HG03025 (cell line): ENCODE measurements around the gene RYK.

ENCODE experiments used
- ATAC-seq: cut with Tn5 transposase; IDR thresholded peaks from one replicate; pipeline ENCODE4 v1.9.1; 2021; ENCODE audit warnings: mild to moderate bottlenecking, moderate library complexity; ENCODE audit not compliant: unreplicated experiment, low FRiP score

RYK gene

DNA sequence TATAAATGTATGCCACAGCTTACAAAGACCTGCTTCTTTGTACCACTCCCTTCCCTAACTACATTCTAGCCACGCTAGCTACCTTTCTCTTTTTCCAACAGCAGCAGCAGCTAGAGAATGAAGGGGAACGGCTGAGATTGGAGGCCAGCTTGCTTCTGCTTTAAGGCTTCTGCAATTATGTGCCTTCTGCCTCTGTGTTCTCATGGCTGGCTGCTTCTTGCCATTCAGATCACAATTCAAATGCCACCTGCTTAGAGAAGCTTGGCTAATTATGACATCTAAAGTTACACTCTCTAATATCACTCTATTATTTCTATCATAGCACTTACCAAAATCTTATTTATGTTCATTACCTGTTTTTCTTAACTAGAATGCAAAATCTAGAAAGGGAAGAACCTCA is 95.2 kb downstream of the RYK start:
- no peak for ATAC-seq

DNA sequence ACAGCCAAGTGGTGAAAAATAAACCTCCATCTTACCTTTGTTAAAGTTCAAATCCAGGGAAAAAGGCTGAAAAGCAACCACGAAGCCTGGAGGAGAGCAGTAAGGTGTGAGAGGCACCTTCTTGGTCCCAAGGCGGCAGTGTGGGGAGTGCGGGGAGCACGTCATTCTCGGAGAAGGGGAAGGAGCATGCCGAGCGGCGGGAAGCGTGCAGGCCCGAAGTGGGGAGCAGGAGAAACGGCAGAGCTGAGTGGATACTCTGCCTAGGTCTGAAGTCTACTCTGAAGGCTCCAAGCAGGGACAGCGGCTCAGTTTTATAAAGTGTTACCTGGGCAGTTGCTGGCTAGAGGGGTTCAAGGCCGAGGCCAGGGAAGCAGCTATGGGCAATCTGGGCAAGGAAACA is 96.9 kb downstream of the RYK start:
- no peak for ATAC-seq

DNA sequence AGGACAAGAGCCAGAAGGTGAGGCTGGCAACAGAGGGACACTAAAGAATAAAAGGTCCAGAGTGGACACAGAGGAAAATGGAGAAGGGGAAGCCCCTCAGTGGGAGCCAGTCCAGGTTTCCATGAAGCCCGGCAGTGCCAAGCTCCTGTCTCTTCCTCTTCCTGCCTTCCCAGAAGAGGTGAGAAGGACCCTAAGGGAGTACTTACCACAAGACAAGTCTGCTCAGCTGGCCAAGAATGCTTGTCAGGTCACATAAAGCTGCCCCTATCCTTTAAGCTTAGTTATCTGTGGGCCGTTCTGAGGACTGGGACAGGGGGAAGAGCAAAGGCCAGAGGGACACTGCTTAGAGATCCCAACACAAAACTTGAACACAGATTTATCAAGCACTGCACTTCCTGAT is 100.2 kb downstream of the RYK start:
- no peak for ATAC-seq

- ATAC-seq, result no peak
These were observed 101.4 kb downstream of the RYK start for GRCh38 chr3:134149286-134149685.

DNA sequence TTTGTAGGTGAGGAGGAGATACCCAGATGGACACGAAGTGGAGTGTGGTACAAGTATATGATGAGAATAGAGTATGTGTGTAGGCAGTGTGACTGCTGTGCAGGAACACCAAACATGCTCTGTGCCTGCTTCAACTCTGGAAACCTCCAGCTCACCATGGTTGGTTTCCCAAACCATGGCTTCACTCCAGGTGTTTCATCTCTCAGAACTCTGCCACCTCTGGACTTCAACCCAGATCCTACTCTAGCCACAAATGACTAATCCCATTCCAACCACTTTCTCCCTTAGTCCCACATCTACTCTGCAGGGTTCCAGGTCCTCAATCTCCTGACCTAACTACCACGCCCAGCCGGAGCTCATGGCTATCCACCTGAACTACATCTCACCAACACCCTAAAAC is 102.1 kb downstream of the RYK start:
- ATAC-seq, result no peak

GRCh38 chr3:134147411-134147810 is 103.2 kb downstream of the RYK start:
- no peak for ATAC-seq

GRCh38 chr3:134146666-134147065 is 104.0 kb downstream of the RYK start:
- ATAC-seq, result no peak

DNA sequence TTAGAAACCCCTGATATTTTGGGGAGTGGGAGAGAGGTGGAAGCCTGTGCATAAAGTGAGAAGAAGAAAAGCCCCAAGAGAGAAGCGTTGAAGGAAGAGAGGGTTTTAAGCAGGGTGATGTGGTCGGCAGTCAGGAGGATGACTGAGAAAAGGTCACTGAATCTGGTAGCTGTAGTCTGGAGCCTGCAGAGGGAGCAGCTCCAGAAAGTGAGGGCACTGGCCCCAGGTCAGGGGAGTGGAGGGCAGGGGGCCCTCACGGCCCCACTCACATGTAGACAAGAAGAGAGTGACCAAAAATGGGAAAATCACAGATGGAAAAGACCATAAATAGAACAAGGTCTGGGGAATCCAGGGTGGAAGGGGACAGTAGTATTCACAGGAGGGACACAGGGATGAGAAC is 105.5 kb downstream of the RYK start:
- no peak for ATAC-seq

DNA sequence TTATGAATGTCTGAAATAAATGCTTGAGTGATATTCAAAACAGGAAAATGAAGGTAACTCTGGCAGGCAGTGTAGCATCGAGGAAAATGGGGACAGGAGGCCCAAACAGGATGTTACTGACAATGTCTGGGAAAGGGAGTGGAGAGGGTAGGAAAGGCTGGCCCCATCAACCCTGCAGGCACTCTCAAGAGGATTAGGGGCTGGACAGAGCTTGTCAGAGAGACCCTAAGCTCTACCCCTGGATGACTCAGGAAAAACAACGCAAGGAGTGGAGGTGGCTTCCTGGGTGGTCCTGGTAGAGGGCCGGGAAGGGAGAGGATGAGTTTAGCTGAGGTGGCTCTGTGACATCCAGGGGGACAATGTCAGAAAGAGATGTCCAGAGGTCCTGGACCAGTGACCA is 106.0 kb downstream of the RYK start:
- no peak for ATAC-seq

GRCh38 chr3:134143828-134144401 is 106.7 kb downstream of the RYK start:
- no peak for ATAC-seq

- ATAC-seq, result no peak
These were observed 114.1 kb downstream of the RYK start for GRCh38 chr3:134136604-134137003.

DNA sequence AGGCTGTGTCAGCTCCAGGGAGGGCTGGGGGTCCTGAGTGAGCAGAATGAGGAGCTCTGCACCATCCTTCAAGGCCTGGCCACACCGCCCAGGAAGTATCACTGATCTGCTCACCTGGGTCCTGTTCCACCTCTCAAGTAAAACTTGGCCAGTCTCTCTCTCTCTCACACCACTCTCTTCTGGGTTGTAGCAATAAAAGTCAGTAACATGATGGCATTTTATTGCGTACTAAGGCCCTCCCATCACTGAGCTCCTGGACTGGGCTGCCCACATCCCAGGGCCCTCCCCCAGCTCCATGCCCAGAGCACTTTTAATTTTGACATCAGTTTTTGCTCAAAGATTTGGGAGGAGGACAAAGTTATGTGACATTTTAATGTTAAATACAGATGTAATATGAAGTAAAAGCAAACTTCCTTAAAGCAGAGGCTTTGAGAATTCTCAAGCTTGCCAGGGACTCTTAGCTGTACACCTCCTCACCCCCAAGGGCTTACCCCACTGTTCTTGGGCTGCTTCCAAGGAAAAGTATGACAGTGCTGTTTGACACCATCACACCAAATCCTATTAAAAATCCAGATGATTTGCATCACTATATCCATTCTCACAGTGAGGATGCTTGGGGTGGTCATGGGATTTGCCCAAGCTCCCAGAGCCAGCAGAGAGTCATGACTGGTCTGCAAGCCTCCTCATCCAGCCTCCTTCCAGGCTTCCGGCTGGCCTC is 115.8 kb downstream of the RYK start:
- ATAC-seq, result no peak

DNA sequence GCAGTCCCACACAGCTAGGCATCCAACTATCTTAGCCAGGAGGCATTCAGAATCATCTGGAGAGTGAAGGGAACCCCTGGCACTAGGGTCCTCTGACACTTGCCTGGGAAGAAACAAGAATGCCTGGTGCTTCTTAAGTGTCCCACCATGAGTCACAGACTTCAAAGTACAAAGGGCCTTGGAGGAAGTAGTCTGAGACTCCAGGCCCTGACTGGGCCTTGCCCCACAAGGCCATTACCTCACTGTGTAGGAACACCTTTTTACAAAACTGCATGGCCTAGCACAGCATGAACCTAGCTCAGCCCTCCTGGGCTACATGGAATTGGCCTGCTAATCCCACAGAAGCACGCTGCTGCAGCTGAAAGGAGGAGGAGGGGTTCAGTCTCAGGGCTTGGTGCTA is 116.4 kb downstream of the RYK start:
- no peak for ATAC-seq

DNA sequence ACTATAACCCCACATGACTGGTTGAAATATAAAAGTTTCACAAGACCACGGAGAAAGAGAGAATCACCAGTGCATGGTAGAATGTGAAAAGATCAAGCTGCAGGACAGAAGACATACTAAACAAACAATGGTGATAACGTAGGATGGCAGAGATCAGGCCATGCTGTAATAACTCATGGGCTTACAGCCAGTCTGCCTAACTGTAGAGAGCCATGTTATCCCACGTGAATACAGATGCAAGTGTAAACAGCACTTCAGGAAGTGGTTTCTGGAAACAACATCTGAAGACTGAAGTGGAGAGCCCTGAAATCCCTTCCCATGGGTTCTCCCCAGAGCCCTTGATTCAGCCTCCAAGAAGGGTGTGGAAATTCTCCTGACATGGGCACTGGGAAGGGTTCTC is 117.7 kb downstream of the RYK start:
- ATAC-seq, result no peak

- ATAC-seq, result no peak
These were observed 124.5 kb downstream of the RYK start for GRCh38 chr3:134126153-134126552.

DNA sequence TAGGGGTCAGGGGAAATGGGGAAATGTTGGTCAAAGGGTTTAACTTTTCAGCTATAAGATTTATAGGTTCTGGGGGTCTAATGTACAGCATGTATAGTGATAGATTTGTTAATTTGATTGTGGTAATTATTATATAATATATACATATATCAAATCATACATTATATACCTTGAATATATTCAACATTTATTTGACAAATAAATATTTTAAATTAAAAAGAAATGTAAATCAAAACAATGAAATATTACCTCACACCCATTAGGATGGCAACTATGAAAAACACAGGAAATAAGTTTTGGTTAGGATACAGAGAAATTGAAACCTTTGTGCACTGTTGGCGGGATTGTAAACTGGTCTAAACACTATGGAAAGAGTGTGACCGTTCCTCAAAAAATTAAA is 135.9 kb downstream of the RYK start:
- no peak for ATAC-seq

DNA sequence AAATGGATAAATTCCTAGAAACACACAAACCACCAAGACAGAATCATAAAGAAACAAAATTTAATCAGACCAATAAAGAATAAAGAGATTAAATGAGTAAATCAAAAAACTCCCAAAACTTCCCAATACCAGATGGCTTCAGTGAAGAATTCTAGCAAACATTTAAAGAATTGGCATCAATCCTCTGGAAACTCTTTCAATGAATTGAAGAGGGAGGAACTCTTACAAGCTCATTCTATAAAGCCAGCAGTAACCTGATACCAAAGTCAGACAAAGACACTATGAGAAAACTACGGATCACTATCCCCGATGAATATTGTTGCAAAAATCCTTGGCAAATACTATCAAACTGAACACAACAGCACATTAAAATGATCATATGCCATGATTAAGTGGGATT is 139.0 kb downstream of the RYK start:
- no peak for ATAC-seq

DNA sequence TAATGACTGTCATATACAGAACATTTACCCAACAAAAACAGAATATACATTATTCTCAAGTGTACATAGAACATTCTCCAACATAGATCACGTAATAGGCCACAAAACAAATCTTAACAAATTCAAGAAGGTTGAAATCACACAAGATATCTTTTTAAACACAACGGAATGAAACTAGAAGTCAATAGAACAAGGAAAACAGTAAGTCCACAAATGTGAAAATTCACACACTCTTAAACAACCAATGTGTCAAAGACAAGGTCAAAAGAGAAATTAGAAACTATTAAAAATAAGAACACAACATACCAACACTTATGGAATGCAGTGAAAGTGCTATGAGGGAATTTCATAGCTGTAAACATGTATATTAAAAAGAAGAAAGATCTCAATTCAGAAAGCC is 139.7 kb downstream of the RYK start:
- no peak for ATAC-seq
